Measurements from ENCODE around the gene EMX2.
"Not testable (repeated sequence)": the region's sequence is repeated elsewhere in the genome, so short reads cannot be mapped to it uniquely, and the experiment has no call there.

EMX2 gene

DNA sequence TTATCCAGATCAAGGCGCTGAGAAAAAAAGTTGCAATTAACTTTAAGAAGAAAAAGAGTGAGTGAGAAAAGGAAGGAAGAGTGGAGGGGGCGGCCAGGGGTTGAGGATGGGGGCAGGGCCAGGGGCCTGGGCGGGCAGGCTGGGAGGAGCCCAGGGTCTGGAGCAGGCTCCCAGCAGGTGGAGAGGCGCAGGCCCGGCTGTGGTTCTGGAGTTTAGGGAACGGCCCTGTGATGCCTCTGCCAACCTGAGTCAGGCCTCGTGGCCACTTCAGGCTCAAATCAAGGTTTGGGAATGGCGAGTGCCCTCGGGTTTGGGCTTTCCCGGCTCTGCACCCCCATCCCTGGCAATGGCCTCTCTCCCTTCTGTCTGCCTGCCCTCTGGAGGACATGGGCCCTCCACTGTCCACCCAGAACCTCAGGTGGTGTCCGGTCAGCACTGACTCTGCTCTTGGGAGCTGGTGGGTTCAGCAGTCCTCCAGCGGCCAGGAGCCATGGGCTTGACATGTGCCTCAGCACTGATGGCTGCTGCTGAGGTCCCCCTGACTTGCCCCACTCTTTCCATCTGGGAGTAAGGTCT, 41.0 kb upstream of the EMX2 start:
- TF ChIP-seq CTCF (IDR thresholded peaks at IDR 0.05; ENCODE audit: extremely low read depth, insufficient read depth, missing control alignments): no peak

GRCh38 chr10:117502421-117503243, 39.9 kb upstream of the EMX2 start:
- TF ChIP-seq CTCF (IDR thresholded peaks at IDR 0.05; ENCODE audit: extremely low read depth, insufficient read depth, missing control alignments): no peak
- in situ Hi-C loops (cut with MboI; ENCODE audit: low pct_unique_long_range_greater_than_20kb, low sequenced_read_pairs, unreplicated experiment): no loop called here
- no peak for DNase-seq (ENCODE audit: low spot score)

More for the DNA sequence above, 41.0 kb upstream of the EMX2 start:
- in situ Hi-C loops (cut with MboI; ENCODE audit: low pct_unique_long_range_greater_than_20kb, low sequenced_read_pairs, unreplicated experiment): no loop called here
- DNase-seq (ENCODE audit: low spot score): no peak

- no peak for DNase-seq (ENCODE audit: low spot score)
- TF ChIP-seq CTCF (IDR thresholded peaks at IDR 0.05; ENCODE audit: extremely low read depth, insufficient read depth, missing control alignments): peak; percentile 10
- in situ Hi-C loops (cut with MboI; ENCODE audit: low pct_unique_long_range_greater_than_20kb, low sequenced_read_pairs, unreplicated experiment): no loop called here
Observed at GRCh38 chr10:117503244-117504205, 39.0 kb upstream of the EMX2 start.

DNA sequence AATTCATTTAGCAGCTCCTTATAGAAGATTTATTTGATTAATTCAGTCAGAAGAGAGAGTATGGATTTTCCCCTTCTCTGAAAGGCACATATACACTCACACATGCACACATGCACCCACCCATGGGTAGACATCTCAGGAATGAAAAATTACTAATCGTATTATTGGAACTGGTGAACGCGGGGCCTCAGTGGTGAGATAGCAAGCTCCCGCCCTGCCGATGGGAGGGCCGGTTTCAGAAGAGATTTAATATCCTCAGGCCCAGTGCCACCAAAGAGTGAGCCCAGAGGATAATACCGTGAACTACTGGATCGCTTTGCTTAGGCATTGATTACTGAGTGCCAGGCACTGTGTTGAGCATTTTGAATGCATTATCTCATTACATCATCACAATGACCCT, 38.0 kb upstream of the EMX2 start:
- no peak for TF ChIP-seq CTCF (IDR thresholded peaks at IDR 0.05; ENCODE audit: extremely low read depth, insufficient read depth, missing control alignments)
- in situ Hi-C loops (cut with MboI; ENCODE audit: low pct_unique_long_range_greater_than_20kb, low sequenced_read_pairs, unreplicated experiment): no loop called here
- no peak for DNase-seq (ENCODE audit: low spot score)

GRCh38 chr10:117507081-117507480, 35.5 kb upstream of the EMX2 start:
- in situ Hi-C loops (cut with MboI; ENCODE audit: low pct_unique_long_range_greater_than_20kb, low sequenced_read_pairs, unreplicated experiment); DNase-seq (ENCODE audit: low spot score): not testable (repeated sequence)

DNA sequence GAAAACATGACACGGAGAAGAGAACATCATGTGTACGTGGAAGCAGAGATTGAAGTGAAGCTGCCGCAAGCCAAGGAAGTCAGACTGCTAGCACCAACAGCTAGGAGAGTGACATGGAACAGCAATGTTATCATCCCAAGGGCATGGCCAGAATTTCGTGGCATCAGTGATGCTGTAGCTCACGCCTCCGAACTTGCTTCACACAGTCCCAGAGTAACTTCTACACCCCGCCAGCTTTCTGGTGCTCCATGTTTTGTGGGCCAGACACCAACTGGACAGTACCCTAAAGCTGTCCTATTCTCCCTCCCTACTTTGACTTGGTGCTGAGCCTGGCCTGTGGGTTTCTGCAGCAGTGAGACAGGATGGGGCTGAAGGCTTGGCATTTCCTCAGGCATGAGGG, 33.0 kb upstream of the EMX2 start:
- TF ChIP-seq CTCF (IDR thresholded peaks at IDR 0.05; ENCODE audit: extremely low read depth, insufficient read depth, missing control alignments): no peak
- in situ Hi-C loops (cut with MboI; ENCODE audit: low pct_unique_long_range_greater_than_20kb, low sequenced_read_pairs, unreplicated experiment): no loop called here
- no peak for DNase-seq (ENCODE audit: low spot score)

Data from GM13977 (cell line).